ENCODE results near the gene HCN3.

- TF ChIP-seq, protein P1, sequence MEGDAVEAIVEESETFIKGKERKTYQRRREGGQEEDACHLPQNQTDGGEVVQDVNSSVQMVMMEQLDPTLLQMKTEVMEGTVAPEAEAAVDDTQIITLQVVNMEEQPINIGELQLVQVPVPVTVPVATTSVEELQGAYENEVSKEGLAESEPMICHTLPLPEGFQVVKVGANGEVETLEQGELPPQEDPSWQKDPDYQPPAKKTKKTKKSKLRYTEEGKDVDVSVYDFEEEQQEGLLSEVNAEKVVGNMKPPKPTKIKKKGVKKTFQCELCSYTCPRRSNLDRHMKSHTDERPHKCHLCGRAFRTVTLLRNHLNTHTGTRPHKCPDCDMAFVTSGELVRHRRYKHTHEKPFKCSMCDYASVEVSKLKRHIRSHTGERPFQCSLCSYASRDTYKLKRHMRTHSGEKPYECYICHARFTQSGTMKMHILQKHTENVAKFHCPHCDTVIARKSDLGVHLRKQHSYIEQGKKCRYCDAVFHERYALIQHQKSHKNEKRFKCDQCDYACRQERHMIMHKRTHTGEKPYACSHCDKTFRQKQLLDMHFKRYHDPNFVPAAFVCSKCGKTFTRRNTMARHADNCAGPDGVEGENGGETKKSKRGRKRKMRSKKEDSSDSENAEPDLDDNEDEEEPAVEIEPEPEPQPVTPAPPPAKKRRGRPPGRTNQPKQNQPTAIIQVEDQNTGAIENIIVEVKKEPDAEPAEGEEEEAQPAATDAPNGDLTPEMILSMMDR (IDR thresholded peaks at IDR 0.05 in 4 of 5, conservative IDR thresholded peaks at IDR 0.05 in 1 of 5): no peak
- no peak for TF ChIP-seq POLR2A (IDR thresholded peaks at IDR 0.05)
These were observed 35.4 kb upstream of the HCN3 start for GRCh38 chr1:155241841-155242264.
